Body of pancreas (tissue), 4 donors: ENCODE measurements around the gene GP1BB.

Experiments
- CTCF ChIP-seq, 7 experiments: fragments of 450-650 bp in 4 of 7; fragments of 200-600 bp in 3 of 7; sonication (generic) in 3 of 7; IDR thresholded peaks; one replicate each; pipeline ENCODE4 v1.5.1; 2016 to 2019; ENCODE audit warnings: antibody characterized with exemption in 7 of 7
- POLR2A ChIP-seq, 3 donors: fragments of 450-650 bp; IDR thresholded peaks; one replicate each; pipeline ENCODE4 v1.6.1; 2016; ENCODE audit warnings: antibody characterized with exemption in 3 of 3, mild to moderate bottlenecking in 2 of 3

- TF ChIP-seq CTCF (IDR thresholded peaks at IDR 0.05) (no peak), POLR2A (IDR thresholded peaks at IDR 0.05) (no peak)
Observed at GRCh38 chr22:19747551-19747950, 24.2 kb downstream of the GP1BB start.
